DOHH2 (cell line): ENCODE measurements around the gene POU2F2.
A peak's percentile ranks its signal among the peaks of the same experiment; 100 is the strongest.

Experiments
- H3F3A ChIP-seq: fragments of 200-600 bp; sonication (generic), shearing (Covaris generic); 2 replicates; pipeline ENCODE4 v1.6.0; 2016; ENCODE audit warnings: antibody characterized with exemption, mild to moderate bottlenecking; ENCODE audit not compliant: control insufficient read depth, insufficient read depth
- H3K27ac ChIP-seq: fragments of 200-600 bp; sonication (generic); 2 replicates; pipeline ENCODE4 v1.5.1; 2014; ENCODE audit warnings: low read depth, mild to moderate bottlenecking, low read length, moderate library complexity
- H3K27me3 ChIP-seq: fragments of 200-600 bp; sonication (generic); 2 replicates; pipeline ENCODE4 v1.6.1; 2014; ENCODE audit warnings: mild to moderate bottlenecking, low read length, mixed read lengths; ENCODE audit not compliant: control insufficient read depth
- H3K36me3 ChIP-seq: fragments of 200-600 bp; sonication (generic); 2 replicates; pipeline ENCODE4 v1.6.1; 2014; ENCODE audit warnings: mild to moderate bottlenecking, low read length, moderate library complexity, mixed read lengths; ENCODE audit not compliant: control insufficient read depth
- H3K4me1 ChIP-seq: fragments of 200-600 bp; sonication (generic); 2 replicates; pipeline ENCODE4 v1.6.1; 2014; ENCODE audit warnings: mild to moderate bottlenecking, low read length, mixed read lengths; ENCODE audit not compliant: control insufficient read depth
- H3K4me2 ChIP-seq: fragments of 200-600 bp; sonication (generic); 2 replicates; pipeline ENCODE4 v1.6.0; 2014; ENCODE audit warnings: mild to moderate bottlenecking, low read length, moderate library complexity
- H3K4me3 ChIP-seq: fragments of 200-600 bp; sonication (generic); 2 replicates; pipeline ENCODE4 v1.5.1; 2014; ENCODE audit warnings: mild to moderate bottlenecking, low read length, mixed read lengths
- H3K79me2 ChIP-seq: fragments of 200-600 bp; sonication (generic); 2 replicates; pipeline ENCODE4 v1.6.1; 2014; ENCODE audit warnings: mild to moderate bottlenecking, low read length, mixed read lengths; ENCODE audit not compliant: control insufficient read depth
- H3K9me2 ChIP-seq: fragments of 200-600 bp; sonication (generic); replicated peaks from 2 replicates; pipeline ENCODE4 v1.6.1; 2014; ENCODE audit warnings: mild to moderate bottlenecking, low read length, mixed read lengths; ENCODE audit not compliant: control insufficient read depth
- H3K9me3 ChIP-seq: fragments of 200-600 bp; sonication (generic); 2 replicates; pipeline ENCODE4 v1.6.1; 2014; ENCODE audit warnings: antibody characterized with exemption, low read length, mixed read lengths; ENCODE audit not compliant: control insufficient read depth, insufficient read depth
- H4K20me1 ChIP-seq: fragments of 200-600 bp; sonication (generic); 2 replicates; pipeline ENCODE4 v1.6.0; 2014; ENCODE audit warnings: low read depth, mild to moderate bottlenecking, antibody characterized with exemption, low read length, moderate library complexity; ENCODE audit not compliant: control insufficient read depth, insufficient read depth
- EZH2phosphoT487 ChIP-seq: fragments of 200-600 bp; sonication (generic); IDR thresholded peaks from 2 replicates; pipeline ENCODE4 v1.6.1; 2017; ENCODE audit warnings: borderline replicate concordance, mild to moderate bottlenecking, antibody characterized with exemption, low read length, moderate library complexity, mixed read lengths
- TF ChIP-seq, protein P1 (sequence below): fragments of 200-600 bp; sonication (generic); IDR thresholded peaks from one replicate; pipeline ENCODE4 v1.5.1; 2014; ENCODE audit warnings: antibody characterized with exemption, mild to moderate bottlenecking, low read depth, low read length; ENCODE audit not compliant: poor library complexity, severe bottlenecking

The POU2F2 gene

GRCh38 chr19:42176990-42177685, 44.9 kb upstream of the POU2F2 start:
- H3K27ac ChIP-seq, result no peak overlapping the region
- peaks cover 42% of the 10 kb centered on the region for H3K4me1 ChIP-seq
- TF ChIP-seq EZH2phosphoT487, result peak; percentile 55; the same call in 1 of the 2 replicates
- TF ChIP-seq, protein P1, sequence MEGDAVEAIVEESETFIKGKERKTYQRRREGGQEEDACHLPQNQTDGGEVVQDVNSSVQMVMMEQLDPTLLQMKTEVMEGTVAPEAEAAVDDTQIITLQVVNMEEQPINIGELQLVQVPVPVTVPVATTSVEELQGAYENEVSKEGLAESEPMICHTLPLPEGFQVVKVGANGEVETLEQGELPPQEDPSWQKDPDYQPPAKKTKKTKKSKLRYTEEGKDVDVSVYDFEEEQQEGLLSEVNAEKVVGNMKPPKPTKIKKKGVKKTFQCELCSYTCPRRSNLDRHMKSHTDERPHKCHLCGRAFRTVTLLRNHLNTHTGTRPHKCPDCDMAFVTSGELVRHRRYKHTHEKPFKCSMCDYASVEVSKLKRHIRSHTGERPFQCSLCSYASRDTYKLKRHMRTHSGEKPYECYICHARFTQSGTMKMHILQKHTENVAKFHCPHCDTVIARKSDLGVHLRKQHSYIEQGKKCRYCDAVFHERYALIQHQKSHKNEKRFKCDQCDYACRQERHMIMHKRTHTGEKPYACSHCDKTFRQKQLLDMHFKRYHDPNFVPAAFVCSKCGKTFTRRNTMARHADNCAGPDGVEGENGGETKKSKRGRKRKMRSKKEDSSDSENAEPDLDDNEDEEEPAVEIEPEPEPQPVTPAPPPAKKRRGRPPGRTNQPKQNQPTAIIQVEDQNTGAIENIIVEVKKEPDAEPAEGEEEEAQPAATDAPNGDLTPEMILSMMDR, result peak; percentile 40
- H4K20me1 ChIP-seq, result no peaks in the 10 kb centered on the region
- no peaks in the 10 kb centered on the region for H3K9me2 ChIP-seq
- H3K9me3 ChIP-seq, result no peaks in the 10 kb centered on the region
- peak overlapping the region; percentile 81 for H3K4me2 ChIP-seq
- no peaks in the 10 kb centered on the region for H3K36me3 ChIP-seq
- H3K79me2 ChIP-seq, result no peaks in the 10 kb centered on the region
- peaks cover 10% of the 10 kb centered on the region for H3F3A ChIP-seq
- H3K4me3 ChIP-seq, result peak overlapping the region; percentile 71
- peaks cover 45% of the 10 kb centered on the region for H3K27me3 ChIP-seq

GRCh38 chr19:42176649-42176989, 44.4 kb upstream of the POU2F2 start:
- Histone ChIP-seq H3K4me3 (peak overlapping the region; percentile 76), H3K36me3 (no peaks in the 10 kb centered on the region), H3K9me2 (no peaks in the 10 kb centered on the region), H3K4me2 (peak overlapping the region; percentile 98), H4K20me1 (no peaks in the 10 kb centered on the region), H3K79me2 (no peaks in the 10 kb centered on the region), H3K27me3 (peaks cover 45% of the 10 kb centered on the region), H3K27ac (no peak overlapping the region), H3F3A (peaks cover 10% of the 10 kb centered on the region), H3K4me1 (peaks cover 37% of the 10 kb centered on the region), H3K9me3 (no peaks in the 10 kb centered on the region)
- TF ChIP-seq, protein P1, result no peak
- no peak for TF ChIP-seq EZH2phosphoT487

DNA sequence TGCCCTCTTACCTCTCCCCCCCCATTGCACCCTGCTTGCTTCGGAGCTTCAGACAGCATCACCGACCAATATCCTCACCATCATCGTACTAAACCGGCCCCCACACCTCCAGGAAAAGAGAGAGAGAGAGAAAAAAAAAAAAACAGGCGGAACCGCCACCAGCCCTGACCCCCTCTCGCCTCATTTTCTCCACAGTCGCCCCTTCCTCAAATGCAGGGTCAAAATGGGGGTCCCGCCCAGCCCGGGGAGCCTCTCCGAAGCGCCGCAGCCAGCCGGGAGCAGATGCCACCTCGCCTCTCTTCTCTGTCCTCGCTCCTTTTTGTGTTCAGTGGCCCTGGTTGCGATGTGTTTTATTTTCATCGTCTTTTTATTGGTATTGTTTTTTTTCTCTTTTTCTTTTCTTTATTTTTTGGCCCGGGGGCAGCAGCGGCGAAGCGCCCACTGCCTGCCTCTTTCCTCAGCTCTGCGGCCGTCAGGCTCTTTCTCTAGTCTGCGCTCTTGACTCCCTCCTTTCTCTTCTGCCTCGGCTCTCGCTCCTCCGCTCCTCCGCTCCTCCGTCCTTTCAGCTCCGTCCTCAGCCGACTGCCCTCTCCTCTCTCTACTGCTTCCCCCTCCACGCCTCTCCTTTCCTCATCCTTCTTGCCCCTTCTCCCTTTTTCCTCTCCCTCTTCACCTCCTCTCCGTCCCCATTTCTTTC, 43.9 kb upstream of the POU2F2 start:
- Histone ChIP-seq H3K36me3 (no peaks in the 10 kb centered on the region), H3K27me3 (peaks cover 45% of the 10 kb centered on the region), H3K4me3 (peak overlapping the region; percentile 76)

More for the DNA sequence above, 43.9 kb upstream of the POU2F2 start:
- H3K4me2 ChIP-seq, result peak overlapping the region; percentile 98
- H3K4me1 ChIP-seq, result peaks cover 37% of the 10 kb centered on the region
- TF ChIP-seq EZH2phosphoT487, result no peak
- TF ChIP-seq, protein P1, result no peak
- H3K9me3 ChIP-seq, result no peaks in the 10 kb centered on the region
- no peaks in the 10 kb centered on the region for H3K79me2 ChIP-seq
- no peak overlapping the region for H3K27ac ChIP-seq
- no peaks in the 10 kb centered on the region for H3K9me2 ChIP-seq
- H4K20me1 ChIP-seq, result no peaks in the 10 kb centered on the region
- H3F3A ChIP-seq, result peaks cover 10% of the 10 kb centered on the region
